ENCODE measurements around the gene ZNF407.

The ZNF407 gene

DNA sequence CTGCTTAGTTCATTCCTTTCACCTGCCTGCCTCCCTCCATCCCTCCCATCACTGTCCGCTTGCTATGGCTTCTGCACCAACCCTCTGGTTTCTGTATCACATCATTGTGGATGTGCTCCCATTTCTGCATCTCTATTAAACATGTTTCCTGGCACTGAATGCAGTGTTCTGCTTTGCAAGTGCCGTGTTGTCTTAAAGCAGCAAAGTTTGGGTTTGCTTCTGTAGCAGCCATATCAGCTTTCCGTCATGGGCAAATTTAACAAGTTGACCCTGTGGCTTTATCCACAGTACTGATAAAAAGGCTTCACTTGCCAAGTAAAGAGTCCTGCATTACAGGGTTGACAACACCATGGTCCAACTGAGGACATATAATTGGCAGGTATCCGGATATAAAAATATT is 445.8 kb downstream of the ZNF407 start:
- in situ Hi-C loops (cut with MboI; ENCODE audit: low pct_unique_long_range_greater_than_20kb, low sequenced_read_pairs): no loop called here
- DNase-seq: no peak

DNA sequence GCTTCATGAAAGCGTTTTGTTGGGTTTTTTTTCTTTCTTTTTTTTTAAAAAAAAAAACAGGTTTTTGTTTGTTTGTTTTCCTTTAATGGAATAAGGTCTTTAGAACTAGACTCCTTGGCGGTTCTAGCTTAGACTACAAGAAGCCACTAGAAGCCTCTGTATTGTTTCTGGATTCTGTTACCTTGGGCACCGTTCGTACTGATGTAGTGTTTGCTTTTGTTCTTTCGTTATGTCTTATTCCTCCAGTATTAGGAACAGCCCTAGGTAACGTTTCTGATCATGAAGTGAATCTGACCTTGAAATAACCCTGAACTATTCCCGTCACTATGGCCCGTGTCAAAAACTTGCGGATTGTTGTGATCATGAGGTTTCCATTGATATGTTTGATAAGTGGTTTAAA is 446.6 kb downstream of the ZNF407 start:
- in situ Hi-C loops (cut with MboI; ENCODE audit: low pct_unique_long_range_greater_than_20kb, low sequenced_read_pairs): no loop called here

DNA sequence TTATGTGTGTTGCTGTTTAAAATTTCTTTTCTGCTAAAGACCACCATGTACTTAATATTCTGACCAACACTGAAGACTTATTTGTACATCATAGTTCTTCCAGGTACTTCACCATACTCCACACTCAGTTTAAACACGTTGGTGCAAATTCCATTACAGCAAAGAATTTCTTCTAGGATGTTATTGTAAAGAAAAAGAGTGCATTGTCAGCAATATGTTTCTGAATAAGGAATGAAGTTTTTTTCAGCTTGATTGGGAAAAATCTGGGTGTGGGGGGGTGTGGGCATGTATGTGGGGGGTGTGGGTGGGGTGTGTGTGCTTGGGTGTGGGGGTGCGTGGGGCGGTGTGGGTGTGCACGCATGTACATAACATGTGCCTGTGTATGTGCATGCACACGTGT is 447.1 kb downstream of the ZNF407 start:
- in situ Hi-C loops (cut with MboI; ENCODE audit: low pct_unique_long_range_greater_than_20kb, low sequenced_read_pairs): no loop called here
- no peak for DNase-seq

More for the DNA sequence above, 446.6 kb downstream of the ZNF407 start:
- no peak for DNase-seq

DNA sequence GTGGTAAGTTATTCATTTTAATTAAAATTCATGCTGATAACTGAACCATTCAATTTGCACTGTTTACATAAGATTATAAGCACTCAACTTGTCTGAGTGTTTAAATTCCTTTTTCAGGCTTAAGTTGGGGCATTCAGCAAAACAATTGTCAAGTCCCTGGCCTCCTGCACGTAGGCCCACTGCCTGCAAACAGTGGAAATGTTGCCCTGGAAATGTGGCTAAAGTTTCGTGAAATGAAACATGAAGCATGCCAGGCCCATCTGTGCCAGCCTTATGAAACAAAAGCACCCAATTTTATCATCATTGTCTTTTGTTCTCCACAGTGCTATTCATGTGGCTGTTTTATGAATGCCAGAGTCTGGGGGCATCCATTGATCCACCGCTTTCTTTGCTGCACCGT is 447.6 kb downstream of the ZNF407 start:
- DNase-seq: no peak
- in situ Hi-C loops (cut with MboI; ENCODE audit: low pct_unique_long_range_greater_than_20kb, low sequenced_read_pairs): no loop called here

DNA sequence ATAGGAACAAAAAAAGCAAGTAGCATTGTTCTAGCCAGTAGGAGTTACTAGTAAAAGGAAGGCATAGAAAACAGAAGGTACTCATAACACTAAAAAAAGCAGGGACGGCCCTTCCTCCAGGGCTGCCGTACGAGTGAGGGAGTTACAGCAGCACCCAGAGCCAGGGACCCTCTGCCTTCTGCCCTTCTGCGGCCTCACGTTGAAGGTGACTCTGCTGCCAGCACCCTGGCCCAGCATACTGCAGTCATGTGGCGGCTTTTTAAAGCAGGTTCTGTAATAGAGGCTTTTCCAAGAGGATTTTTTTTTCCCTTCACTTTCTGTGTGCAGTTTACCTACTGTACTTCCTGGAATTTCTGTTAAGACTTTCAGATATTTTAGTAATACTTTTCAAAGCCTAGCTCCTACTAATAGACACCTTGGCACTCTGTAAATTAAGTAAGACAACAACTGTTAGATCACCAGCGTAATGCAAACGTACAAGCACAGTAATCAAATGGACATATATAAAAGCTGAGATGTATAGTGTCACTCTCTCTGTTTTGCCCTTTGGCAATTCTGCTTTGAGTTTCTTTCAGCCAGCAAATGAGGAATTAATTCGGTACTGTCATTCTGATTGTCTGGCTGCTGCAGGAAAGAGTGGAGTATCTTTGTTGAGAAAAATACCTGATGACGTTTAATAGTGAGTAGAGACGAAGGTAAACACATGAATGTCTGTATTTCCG is 449.7 kb downstream of the ZNF407 start:
- in situ Hi-C loops (cut with MboI; ENCODE audit: low pct_unique_long_range_greater_than_20kb, low sequenced_read_pairs): no loop called here
- no peak for DNase-seq

DNA sequence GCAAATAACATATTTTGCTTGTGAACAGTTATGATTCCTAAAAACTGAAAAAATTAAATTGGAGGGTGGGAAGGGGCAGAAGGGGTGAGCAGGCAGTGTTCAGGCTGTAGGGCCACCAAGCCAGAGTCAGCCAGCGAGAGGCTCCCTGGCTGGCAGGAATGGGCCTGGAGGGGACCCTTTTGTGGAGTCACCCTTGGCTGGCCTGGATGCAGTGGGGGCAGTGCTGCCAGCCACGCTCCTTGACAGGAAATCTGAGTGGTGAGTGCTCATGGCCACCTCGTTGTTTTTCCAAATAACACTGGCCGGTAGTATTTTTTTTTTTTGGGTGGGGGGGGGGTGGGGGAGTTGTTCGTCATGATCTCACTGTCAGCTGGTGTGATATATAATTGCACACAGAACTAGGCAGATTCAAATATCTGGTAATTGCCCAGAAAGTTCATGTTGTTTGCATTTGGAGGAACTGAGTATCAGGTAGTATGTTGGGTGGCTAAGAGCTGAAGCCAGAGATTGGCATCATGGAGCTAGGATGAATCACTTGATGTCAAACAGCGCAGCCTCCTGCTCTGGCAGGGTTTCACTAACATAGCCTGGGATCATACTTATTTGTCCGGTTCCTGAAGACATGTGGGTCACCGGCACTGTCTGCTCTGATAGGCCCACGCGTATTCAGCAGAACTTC is 451.2 kb downstream of the ZNF407 start:
- no peak for DNase-seq
- in situ Hi-C loops (cut with MboI; ENCODE audit: low pct_unique_long_range_greater_than_20kb, low sequenced_read_pairs): no loop called here

DNA sequence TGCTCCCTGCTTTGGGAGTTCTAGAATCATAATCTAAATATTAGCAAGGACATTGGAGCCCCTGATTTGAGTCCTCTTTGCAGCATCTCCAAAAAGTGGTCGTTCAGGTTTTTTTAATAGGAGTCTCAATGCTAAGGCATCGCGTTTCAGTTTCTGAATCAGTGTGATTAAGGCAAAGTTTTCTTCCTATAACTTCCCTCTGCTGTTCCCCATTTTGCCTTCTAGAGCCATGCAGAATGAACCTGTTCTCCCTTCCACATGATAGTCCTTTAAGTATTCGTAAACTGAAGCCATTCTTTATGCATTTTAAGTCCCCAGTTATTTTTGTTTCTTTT is 451.8 kb downstream of the ZNF407 start:
- no peak for DNase-seq
- in situ Hi-C loops (cut with MboI; ENCODE audit: low pct_unique_long_range_greater_than_20kb, low sequenced_read_pairs): no loop called here

DNA sequence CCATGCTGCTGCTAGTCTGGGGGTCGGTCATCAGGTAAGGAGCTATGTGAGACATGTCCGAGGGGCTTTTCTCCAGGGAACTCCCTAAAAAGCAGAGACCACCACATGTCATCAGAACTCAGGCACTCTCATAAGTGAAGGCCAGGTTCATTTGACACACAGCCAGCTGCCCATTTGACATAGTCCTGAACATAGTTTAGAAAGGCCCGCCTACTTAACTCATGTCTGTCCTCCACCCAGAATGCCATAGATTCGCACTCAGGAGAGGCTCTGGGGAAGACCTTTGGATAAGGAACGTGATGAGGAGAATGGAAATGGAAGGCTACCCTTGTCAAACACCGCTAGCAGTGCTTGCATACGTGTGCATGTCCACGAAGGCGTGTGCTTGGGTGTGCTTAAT is 454.1 kb downstream of the ZNF407 start:
- in situ Hi-C loops (cut with MboI; ENCODE audit: low pct_unique_long_range_greater_than_20kb, low sequenced_read_pairs): no loop called here
- DNase-seq: no peak

DNA sequence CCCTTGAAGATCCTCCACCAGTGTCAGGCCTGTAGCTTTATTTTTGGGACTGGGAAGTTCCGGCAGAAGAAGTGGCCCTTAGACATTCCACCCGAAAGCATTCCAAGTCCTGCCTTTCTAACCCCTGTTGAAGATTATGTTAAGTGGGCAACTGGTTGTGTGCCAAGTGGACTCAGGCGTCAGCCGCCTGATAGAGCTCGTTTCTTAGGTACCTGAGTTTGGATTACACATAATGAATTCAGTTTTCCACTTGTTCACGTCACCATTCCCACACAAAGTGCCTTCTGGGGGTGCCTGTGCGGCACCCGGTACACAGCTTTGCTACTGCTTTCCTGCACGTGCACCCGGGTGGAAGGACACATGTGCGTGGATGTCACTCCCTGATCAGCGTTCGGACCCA is 454.8 kb downstream of the ZNF407 start:
- DNase-seq: no peak
- in situ Hi-C loops (cut with MboI; ENCODE audit: low pct_unique_long_range_greater_than_20kb, low sequenced_read_pairs): no loop called here

DNA sequence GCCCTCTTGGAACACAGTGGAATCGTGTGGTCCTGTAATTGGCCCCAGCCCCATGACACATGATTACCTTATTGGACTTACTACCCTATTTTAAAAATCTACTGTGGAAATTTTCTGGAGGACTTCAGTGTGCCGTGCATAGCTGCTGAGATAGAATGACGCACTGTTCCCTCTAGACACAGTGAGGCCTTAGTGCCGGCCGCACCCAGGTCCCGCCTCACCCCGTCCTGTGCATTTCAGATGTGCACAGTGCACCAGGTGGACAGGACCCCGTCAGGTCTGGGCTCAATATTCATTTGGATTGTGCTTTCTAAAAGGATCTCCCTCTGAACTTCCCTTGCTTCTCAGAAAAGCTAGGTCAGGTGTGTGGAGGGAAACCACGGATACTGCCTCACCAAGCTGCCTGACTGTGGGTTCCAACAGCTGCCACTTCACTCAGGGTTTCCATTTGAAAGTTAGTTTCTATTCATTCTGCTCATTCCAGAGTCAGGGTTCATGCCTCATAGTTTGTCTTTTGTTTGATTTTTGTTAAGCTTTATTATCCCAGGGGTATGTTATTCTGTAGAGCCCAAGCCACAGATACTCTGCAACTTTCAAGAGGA is 455.5 kb downstream of the ZNF407 start:
- no peak for DNase-seq
- in situ Hi-C loops (cut with MboI; ENCODE audit: low pct_unique_long_range_greater_than_20kb, low sequenced_read_pairs): no loop called here

DNA sequence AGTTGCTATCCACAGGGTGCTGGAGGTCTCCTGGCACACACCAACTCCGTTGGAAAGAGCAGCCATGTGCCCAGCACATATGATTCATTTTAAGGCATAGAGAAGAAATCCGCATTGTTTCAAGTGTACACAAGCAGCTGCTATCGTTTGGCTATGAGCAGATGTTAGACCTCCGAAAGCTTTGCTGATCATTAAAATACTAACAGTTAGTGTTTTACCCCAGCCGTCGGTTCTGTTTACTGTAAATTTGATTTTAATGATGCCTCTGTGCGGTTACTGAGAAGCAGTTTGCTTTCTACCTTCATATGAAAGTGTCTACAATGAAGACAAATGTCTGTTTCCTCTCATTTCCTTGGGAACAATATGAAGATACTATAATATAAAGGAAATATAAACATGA is 456.4 kb downstream of the ZNF407 start:
- DNase-seq: no peak
- in situ Hi-C loops (cut with MboI; ENCODE audit: low pct_unique_long_range_greater_than_20kb, low sequenced_read_pairs): no loop called here

DNA sequence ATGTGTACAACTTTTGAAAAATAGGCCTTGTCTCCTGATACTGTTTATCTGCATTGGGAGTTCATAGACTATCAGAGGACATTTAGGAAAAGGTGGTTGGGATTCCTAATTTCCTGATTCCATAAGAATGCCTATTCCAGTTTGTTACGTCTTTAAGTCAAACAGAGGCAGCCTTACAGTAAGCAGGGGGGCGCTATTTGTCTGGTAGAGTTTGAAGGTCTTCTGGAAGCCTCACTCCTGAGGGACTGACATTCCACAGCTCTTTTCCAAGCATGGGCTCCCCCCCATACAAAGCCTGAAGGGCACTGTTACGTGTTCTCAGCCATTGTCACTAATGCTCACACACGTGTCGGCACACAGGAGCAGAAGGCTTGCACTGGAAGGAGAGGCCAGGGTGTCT is 456.9 kb downstream of the ZNF407 start:
- in situ Hi-C loops (cut with MboI; ENCODE audit: low pct_unique_long_range_greater_than_20kb, low sequenced_read_pairs): no loop called here
- DNase-seq: no peak

DNA sequence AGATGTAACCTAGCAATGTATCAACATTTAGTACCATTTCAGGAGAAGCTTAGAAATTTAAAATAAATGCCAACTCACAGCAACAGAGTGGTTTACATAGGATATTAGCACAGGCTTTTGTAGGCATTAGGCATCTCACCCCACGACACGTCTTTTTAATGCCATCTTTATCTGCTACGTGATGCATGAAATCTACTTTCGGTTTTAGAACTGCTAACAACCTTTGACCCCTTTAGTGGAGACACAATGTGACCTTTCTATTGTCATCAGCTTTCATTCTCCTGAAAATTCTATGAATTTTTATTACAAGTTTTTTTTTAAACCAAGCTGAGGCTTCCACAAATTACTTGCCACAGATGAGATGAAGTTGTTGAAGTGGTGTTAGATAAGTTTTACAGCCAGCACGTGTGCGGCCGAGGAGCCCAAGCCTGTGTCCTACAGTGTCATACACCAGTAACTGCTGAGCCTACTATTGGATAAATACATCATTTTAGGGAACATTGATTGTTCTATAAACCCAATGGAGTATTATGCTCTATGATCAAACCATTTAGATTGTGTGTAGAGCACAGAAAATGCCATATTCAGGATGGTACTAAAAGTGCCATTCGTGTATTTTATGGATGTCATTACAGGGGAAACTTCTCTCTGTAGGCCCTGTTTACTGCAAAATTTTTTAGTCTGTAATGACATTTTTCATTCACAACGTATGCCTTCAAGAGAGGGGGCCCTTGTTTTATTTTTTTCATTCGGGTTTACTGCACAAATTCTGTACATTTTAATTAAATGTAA is 459.7 kb downstream of the ZNF407 start:
- in situ Hi-C loops (cut with MboI; ENCODE audit: low pct_unique_long_range_greater_than_20kb, low sequenced_read_pairs): no loop called here
- no peak for DNase-seq

DNA sequence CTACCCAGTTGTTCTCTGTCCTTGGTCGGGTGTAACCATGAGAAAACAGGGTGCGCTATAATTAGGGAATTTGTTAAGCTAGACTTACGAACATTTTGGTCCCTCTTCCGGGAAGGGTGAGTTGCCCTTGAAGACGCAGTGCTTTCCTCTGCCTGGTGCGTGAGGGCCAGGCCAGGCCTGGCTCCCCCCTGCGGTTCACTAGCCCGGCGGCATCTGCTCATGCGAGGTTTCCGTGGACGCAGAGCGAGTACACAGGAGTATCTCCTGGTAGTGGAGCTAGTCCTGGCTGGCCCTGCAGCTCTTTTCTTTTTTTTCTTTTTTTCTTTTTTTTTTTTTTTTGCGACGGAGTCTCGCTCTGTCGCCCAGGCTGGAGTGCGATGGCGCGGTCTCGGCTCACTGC is 462.5 kb downstream of the ZNF407 start:
- in situ Hi-C loops (cut with MboI; ENCODE audit: low pct_unique_long_range_greater_than_20kb, low sequenced_read_pairs): no loop called here
- no peak for DNase-seq

DNA sequence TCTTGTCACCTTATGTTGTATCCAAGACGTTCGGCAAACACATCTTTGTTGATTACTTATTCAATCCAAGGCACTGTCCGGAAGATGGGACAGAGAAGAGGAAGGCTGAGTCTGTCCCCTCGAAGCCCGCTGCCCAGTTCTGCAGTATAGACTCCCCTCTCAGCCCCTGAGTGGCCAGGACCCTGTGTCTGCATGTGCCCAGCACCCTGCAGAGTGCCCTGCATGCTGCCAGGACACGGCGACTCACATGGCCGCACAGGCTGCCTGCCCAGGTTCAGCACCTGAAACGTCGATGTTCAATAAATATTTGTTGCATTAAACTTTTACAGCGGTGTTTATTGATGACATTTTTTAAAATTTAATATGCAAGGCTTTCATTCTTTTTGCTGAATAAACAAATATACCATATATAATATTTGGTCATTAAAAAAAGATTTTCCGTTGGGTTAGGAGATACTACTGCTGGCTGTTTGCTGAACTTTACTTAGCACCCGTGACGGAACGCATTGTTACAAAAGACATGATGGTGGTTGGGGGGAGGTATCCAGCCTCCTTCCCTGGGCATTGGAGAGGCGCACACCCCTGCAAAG is 464.7 kb downstream of the ZNF407 start:
- in situ Hi-C loops (cut with MboI; ENCODE audit: low pct_unique_long_range_greater_than_20kb, low sequenced_read_pairs): no loop called here
- no peak for DNase-seq

DNA sequence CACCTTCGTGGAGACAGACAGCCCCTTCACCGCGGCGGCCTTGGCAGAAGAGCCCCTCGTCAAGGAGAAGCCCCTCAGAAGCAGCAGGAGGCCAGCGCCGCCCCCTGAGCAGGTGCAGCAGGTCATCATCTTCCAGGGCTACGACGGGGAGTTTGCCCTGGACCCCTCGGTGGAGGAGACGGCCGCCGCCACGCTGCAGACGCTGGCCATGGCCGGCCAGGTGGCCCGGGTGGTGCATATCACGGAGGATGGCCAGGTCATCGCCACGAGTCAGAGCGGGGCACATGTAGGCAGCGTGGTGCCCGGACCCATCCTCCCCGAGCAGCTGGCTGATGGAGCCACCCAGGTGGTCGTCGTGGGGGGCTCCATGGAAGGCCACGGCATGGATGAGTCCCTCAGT is 465.5 kb downstream of the ZNF407 start:
- in situ Hi-C loops (cut with MboI; ENCODE audit: low pct_unique_long_range_greater_than_20kb, low sequenced_read_pairs): no loop called here
- no peak for DNase-seq

DNA sequence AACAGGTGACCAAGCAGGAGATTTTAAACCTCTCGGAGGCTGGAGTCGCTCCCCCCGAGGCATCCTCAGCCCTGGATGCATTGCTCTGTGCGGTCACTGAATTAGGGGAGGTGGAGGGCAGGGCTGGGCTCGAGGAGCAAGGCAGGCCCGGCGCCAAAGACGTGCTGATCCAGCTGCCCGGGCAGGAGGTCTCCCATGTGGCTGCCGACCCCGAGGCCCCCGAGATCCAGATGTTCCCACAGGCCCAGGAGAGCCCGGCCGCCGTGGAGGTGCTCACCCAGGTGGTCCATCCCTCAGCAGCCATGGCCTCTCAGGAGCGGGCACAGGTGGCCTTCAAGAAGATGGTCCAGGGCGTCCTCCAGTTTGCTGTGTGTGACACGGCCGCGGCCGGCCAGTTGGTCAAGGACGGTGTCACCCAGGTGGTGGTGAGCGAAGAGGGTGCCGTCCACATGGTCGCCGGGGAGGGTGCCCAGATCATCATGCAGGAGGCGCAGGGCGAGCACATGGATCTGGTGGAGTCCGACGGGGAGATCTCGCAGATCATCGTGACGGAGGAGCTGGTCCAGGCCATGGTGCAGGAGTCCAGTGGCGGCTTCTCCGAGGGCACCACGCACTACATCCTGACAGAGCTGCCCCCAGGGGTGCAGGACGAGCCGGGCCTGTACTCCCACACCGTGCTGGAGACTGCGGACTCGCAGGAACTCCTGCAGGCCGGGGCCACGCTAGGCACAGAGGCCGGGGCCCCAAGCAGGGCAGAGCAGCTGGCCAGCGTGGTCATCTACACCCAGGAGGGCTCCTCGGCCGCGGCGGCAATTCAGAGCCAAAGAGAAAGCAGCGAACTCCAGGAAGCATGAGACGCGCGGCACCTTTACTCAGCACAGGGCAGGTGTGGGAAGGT is 466.2 kb downstream of the ZNF407 start:
- DNase-seq: no peak
- in situ Hi-C loops (cut with MboI; ENCODE audit: low pct_unique_long_range_greater_than_20kb, low sequenced_read_pairs): no loop called here

DNA sequence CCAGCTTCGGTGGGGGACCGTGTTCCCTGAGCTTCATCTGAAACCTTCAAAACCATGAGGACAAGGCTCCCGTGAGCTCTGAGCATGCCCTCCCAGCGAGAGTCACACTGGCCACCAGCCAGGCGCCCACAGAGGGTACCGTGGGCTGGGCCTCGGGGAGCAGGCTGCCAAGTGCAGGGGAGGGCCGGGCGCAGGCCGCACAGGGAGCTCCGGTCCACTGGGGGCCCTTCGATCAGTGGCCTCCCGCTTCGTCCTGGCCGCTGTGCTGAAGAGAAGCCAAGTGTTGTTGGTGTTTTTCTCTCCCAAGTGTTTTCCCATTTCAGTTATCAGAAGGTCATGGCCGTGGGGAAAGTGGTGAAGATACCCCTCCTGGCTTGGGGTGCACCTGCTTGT is 466.8 kb downstream of the ZNF407 start:
- DNase-seq: no peak
- in situ Hi-C loops (cut with MboI; ENCODE audit: low pct_unique_long_range_greater_than_20kb, low sequenced_read_pairs): no loop called here
